HG02763 (cell line): Measurements from ENCODE around the gene RAB34.

Experiments
- ATAC-seq: cut with Tn5 transposase; IDR thresholded peaks from one replicate; pipeline ENCODE4 v1.9.1; 2021; ENCODE audit warnings: mild to moderate bottlenecking, moderate library complexity; ENCODE audit not compliant: unreplicated experiment

RAB34 gene

DNA sequence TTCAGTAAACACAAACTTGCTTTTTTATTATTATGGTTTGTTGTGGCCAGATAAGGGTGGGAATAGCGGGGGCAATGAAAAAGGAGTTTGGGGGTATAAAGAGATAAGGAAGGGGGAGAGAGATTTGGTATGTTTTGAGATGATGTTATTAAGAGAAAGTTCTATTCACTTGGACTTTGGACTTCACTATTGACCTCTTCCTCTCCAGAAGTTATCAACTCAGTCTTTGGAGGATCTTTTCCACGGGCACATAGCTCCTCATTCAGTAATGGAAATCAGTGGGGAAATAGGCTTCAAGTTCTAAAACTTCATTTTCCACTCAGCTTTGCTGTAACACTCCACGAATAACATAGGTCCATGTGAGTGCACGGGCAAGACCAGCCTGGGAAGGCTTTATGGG, 29.2 kb downstream of the RAB34 start:
- no peak for ATAC-seq

DNA sequence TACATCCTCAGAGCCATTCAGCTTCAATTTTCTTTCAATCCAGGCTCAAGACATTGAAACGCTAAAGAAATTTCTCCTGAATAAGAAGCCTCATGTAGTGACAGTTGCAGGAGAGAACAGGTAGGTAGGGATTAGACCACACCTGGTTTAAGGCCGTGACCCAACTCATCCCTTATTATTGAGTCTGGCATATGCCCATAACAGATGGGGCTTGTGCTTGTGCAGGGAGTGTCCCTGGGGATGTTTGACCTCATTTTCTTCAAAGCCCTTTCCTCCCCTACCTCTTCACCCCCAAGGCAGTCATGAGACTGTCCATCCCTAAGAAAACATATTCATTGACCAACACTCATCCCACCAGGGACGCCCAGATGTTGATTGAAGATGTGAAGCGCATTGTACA, 31.4 kb downstream of the RAB34 start:
- no peak for ATAC-seq

DNA sequence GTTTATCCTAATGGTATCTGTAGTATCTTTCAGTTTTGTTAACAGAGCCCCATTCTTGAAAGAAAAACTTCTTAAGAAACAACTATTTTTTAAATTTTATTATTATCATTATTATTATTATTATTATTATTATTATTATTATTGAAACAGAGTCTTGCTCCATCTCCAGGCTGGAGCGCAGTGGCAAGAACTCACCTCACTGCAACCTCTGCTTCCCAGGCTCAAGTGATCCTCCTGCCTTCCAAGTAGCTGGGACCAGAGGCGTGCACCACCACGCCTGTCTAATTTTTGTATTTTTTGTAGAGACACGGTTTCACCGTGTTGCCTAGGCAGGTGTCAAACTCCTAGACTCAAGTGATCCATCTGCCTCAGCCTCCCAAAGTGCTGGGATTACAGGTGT, 32.3 kb downstream of the RAB34 start:
- no peak for ATAC-seq

DNA sequence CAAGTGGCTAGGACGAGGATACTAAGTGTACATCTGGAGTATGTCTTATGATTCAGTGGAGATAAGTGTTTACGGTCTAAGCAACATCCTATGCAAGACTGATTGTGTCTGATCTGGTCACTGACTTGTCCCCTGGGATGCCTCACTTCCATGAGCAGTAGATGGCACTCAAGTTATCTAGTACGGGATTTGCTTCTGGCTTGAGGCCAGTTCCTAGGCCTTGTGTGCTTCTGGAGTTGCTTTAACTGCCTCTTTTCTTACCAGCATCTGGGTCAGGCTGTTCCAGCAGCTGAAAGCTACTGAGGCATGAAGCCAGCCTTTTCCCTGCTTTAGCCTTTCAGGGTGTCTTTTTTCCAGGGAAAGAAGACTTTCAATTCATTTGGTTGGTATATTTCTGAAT, 32.7 kb downstream of the RAB34 start:
- ATAC-seq = no peak

DNA sequence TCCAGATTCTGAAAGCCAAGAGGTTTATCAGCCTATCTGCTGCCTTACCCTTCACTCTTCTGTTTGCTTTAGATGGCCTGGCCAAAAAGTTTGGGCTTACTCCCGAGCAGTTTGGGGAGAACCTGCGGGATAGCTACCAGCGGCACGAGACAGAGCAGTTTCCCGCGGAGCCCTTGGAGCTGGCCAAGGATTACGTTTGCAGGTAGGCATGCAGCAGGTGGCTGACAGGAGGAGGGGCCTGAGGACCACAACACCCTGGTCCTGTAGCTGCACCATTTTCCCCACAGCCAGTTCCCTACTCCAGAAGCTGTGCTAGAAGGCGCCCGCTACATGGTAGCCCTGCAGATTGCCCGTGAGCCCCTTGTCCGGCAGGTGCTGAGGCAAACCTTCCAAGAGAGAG, 35.0 kb downstream of the RAB34 start:
- no peak for ATAC-seq

DNA sequence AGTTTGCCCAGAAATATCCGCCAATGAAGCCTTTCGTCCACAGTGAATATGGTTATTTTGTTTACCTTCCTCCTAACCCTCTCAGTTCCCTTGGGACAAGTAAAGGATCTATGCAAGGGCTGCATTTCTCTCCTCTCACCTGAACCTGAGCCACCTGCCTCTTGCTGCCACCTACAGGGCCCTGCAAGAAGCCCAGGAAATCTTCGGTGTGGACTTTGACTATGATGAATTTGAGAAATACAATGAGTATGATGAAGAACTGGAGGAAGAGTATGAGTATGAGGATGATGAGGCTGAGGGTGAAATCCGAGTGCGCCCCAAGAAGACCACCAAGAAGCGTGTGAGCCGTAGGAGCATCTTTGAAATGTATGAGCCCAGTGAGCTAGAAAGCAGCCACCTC, 41.7 kb downstream of the RAB34 start:
- ATAC-seq = no peak

DNA sequence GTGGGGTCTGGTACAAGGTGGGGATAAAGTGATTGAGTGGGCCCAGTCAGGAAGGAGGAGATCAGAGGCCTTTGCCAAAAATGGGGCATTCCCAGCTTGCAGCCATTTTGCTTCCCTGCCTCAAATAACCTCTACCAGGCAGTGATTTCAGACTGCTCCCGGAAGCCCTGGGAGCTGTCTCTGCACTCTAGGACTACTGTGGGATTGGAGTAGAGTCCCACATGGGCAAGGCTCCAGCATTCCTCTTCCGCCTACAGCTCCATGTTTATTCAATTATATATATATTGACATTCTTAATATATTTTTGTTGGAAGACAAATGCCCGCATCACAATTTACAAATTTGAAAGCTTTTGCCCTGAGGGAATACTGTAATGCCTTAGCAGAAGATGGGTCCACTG, 42.2 kb downstream of the RAB34 start:
- no peak for ATAC-seq

DNA sequence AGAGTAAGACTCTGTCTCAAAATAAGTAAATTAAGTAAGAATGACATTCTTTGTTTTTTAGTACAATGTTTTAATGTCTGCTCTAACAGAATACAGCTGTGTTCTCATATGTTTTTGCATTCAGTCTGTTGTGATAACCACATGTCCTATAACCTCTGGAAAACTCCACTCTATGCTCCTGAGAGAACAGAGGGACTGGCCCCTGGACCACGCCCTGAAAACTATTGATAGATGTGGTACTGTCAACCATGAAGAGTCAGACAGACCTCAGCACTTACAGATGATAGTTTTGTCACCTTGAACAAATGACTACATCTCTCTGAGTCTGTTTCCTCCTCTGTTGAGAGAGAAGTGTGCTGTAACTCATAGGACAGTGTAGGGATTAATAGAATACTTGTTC, 47.8 kb downstream of the RAB34 start:
- ATAC-seq = no peak

DNA sequence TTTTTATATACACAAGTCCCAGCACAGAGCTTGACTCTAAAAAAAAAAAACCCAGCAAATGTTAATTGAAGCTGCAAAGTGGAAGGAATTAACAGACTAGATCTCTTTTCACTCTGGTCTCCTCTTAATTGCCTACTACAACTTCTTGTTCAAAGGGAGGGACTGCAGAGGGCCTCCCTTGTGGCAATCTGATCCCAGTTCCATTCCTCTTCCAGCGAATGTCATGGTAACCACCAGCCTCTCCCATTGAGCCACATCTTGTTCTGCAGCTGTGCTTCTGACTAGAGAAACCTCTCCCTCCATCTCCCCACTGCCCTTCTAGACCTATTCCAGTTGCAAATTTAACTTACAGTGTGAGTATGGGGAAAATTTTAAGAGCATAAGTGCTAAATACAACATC, 49.8 kb downstream of the RAB34 start:
- no peak for ATAC-seq

DNA sequence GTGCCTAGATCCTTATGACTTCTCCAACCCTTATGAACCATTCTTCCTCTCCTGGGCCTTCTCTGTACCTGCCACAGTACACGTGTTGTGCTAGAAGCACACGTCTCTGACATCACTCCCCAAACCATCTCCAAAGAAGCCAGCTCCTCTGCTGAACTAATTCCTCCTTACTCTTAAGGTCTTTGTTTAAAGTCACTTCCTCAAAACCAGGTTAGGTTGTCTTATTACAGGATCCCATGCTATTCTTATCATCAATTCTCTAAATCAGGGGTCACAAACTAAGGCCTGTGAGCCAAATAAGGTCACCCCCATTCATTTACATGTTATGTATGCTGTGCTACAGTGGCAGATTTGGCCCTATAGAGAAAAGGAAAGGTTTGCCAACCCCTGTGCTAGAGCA, 51.7 kb downstream of the RAB34 start:
- no peak for ATAC-seq
